Measurements from ENCODE around the gene CPLX1.
"Not testable (repeated sequence)": the region's sequence is repeated elsewhere in the genome, so short reads cannot be mapped to it uniquely, and the experiment has no call there.

Gene CPLX1

DNA sequence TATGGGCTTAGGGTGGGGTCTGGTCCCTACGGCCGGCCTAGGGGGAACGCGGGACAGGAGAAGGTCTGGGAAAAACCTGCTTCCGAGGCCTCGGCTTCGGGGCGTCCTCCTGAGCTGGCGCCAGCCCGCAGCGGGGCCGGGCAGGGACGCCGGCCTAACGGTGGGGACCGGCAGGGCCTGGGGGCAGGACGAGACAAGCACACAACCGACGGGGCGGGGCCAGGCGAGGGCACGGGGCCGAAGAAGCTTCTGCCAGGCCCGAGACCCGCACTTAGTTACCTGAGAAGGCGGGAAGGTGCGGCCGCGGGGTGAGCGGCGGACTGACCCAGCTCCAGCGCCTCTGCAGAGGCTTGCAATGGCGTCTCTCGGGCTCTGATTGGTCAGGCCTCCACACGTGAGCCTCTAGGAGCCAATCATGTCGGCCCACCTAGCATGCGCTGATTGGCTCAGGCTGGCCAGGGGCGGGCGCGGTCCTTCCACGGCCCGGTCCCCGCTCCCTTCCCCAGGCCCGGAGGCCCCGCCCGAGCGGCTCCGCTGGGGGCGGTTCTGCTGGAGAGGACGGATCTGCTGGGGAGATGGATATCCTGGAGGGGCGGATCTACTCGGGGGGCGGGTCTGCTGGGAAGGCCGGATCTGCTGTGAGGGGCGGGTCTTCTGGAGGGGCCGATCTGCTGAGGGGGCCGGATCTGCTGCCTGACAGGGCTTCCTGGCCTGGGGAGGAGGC lies 44.3 kb downstream of the CPLX1 start:
- peak; percentile 93 for DNase-seq (ENCODE audit: low read depth, low spot score)
- peak overlapping the region; percentile 85 for H3K27ac ChIP-seq

- DNase-seq (ENCODE audit: low read depth, low spot score), result no peak
- H3K27ac ChIP-seq, result peak overlapping the region; percentile 85
Observed at GRCh38 chr4:780716-781492, 45.0 kb downstream of the CPLX1 start.

DNA sequence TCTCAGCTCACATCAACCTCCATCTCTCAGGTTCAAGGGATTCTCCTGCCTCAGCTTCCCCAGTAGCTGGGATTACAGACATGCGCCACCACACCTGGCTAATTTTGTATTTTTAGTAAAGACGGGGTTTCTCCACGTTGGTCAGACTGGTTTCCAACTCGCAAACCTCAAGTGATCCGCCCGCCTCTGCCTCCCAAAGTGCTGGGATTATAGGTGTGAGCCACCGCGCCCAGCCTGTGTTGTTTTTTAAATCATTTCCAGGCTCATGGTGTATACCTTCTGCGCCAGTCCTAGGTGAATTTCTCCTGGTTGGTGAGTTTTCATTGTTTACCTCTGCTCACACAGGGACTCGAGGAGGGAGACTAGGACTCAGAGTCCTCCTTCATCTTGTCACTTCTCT lies 45.7 kb downstream of the CPLX1 start:
- DNase-seq (ENCODE audit: low read depth, low spot score), result not testable (repeated sequence)
- H3K27ac ChIP-seq, result peak overlapping the region; percentile 85

DNA sequence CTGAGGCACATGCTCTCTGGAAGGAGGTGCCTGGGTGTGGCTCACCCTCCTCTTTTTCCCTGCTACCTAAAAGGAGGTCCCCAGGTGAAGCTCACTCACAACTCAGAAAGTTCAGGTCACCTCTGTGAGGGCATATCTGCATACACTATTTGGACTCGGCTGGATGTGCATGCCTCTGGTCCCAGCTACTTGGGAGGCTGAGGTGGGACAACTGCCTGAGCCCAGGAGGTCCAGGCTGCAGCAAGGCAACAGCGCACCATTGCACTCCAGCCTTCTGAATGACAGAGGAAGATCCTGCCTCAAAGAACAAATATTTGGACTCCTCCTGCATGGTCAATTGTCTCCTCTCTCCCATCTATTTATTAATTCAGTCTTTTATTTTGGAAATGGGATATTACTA lies 46.4 kb downstream of the CPLX1 start:
- DNase-seq (ENCODE audit: low read depth, low spot score), result no peak
- H3K27ac ChIP-seq, result no peak overlapping the region

- H3K27ac ChIP-seq, result no peak overlapping the region
- no peak for DNase-seq (ENCODE audit: low read depth, low spot score)
Observed at GRCh38 chr4:777520-778262, 48.2 kb downstream of the CPLX1 start.

DNA sequence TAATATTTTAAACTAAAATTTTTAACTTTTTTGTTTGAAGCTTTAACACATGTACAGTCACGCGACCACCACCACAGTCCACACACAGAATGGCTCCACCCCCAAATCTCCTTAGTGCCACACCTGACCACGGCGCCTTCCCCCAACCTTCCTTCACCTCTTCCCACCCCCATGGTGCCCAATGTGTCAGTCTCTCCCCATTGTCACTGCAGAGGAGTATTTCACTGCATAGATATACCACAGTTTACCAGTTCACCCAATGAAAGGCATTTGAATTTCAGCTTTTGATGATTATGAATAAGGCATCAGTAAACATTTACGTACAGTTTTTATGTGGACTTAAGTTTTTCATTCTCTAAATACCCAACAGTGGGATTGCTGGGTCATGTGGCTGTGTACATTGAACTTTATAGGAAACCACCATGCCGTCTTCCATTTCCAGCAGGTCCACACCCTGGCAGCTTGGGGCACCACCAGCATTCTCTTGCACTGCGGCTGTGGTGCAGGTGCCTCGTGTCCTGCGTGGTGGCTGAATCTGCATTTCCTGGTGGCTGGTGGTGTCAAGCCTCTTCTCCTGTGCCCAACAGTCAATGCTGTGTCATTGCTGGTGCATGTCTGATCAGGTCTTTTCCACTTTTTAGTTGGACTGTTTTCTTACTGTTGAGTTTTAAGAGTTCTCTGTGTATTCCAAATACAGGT lies 49.0 kb downstream of the CPLX1 start:
- no peak overlapping the region for H3K27ac ChIP-seq
- no peak for DNase-seq (ENCODE audit: low read depth, low spot score)

DNA sequence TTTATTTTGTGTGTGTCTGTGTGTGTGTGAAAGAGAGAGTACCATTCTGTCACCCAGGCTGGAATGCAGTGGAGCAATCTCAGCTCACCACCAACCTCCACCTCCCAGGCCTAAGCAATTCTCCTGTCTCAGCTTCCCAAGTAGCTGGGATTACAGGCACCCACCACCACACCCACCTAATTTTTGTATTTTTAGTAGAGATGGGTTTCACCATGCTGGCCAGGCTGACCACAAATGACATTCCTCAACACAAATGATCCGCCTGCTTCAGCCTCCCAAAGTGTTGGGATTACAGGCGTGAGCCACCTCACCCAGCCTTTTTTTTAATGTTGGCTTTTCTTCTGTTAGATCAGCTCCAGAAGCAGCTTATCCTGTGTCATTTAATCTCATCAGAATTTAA lies 50.4 kb downstream of the CPLX1 start:
- DNase-seq (ENCODE audit: low read depth, low spot score); H3K27ac ChIP-seq: not testable (repeated sequence)

GRCh38 chr4:774419-775092 lies 51.4 kb downstream of the CPLX1 start:
- DNase-seq (ENCODE audit: low read depth, low spot score); H3K27ac ChIP-seq: not testable (repeated sequence)

DNA sequence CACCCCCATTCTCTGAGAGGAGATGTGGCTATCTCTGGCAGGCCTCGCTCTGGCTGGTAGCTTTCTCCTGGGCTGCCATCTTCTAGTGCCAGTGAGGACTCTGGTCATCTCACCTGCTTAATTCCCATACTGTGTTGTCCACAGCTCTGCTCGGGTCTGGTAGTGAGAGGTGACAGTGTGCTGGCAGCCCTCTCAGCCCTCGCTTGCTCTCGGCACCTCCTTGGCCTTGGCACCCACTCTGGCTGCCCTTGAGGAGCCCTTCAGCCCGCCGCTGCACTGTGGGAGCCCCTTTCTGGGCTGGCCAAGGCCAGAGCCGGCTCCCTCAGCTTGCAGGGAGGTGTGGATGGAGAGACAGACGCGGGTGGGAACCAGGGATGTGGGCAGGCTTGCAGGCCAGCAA lies 52.7 kb downstream of the CPLX1 start:
- no peak overlapping the region for H3K27ac ChIP-seq
- no peak for DNase-seq (ENCODE audit: low read depth, low spot score)

GRCh38 chr4:772776-773175 lies 53.2 kb downstream of the CPLX1 start:
- no peak overlapping the region for H3K27ac ChIP-seq
- no peak for DNase-seq (ENCODE audit: low read depth, low spot score)

GRCh38 chr4:772118-772517 lies 53.8 kb downstream of the CPLX1 start:
- H3K27ac ChIP-seq, result no peak overlapping the region
- no peak for DNase-seq (ENCODE audit: low read depth, low spot score)

DNA sequence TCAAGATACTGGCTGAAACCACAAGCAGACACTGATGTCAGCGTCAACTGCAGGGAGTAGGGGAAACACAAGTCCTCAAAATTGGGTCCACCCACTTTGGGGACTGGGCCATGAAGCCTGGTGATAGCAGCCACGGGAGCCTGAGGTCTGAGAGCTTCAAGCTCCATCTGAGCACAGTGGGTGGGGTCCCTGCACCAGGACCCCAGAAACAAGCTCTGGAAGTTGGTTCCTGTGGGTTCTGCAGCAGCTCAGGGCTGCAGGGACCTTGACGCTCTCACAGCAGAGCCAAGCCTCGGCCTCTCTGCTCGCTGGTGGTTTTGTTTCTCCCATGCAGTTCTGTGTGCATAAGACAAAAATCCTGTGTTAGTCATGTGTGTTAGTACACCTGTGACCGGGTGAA lies 54.5 kb downstream of the CPLX1 start:
- DNase-seq (ENCODE audit: low read depth, low spot score), result no peak
- no peak overlapping the region for H3K27ac ChIP-seq

DNA sequence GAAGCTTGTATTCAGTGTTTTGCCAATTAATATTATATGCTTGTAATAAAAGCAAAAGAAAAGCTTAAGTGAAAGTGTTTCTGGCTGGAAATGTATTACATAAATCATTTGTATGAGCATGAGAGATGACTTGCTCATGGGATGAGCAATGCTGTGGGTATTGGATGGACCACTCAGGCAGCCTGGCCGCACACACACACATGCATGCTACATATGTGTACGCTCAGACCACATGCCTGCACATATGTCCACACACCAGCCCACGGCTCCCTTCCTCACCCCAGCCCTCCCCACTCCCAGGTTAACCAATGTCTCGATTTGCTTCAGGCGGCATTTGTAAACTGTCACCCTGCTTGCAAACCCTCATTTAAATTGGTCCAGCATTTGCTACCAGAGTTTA lies 55.9 kb downstream of the CPLX1 start:
- no peak for DNase-seq (ENCODE audit: low read depth, low spot score)

GRCh38 chr4:769511-769910 lies 56.4 kb downstream of the CPLX1 start:
- H3K27ac ChIP-seq, result no peak overlapping the region
- no peak for DNase-seq (ENCODE audit: low read depth, low spot score)

More for the DNA sequence above, 55.9 kb downstream of the CPLX1 start:
- no peak overlapping the region for H3K27ac ChIP-seq

DNA sequence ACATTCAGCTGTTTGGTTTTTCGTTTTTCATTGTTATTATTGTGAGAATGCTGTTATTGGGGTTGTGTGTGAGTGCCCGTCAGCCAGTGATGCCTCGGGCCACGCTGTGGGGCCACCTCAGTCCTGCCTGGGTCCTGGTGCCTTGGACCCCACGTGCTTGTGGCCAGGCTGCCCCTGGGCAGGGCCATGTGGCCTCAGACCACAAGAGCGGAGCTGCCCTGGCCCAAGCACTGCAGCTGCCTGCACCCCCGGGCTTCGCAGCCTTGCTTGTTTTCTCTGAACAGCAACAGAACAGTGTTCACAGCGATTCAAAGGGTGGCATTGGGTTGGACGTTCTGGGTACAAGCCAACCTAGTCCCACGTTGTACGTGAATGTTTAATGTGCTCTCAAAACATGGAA lies 56.9 kb downstream of the CPLX1 start:
- no peak for DNase-seq (ENCODE audit: low read depth, low spot score)
- H3K27ac ChIP-seq, result no peak overlapping the region

- DNase-seq (ENCODE audit: low read depth, low spot score), result no peak
- H3K27ac ChIP-seq, result no peak overlapping the region
Observed at GRCh38 chr4:768076-768475, 57.9 kb downstream of the CPLX1 start.

GRCh38 chr4:766559-767283 lies 59.2 kb downstream of the CPLX1 start:
- H3K27ac ChIP-seq, result peak overlapping the region; percentile 41
- DNase-seq (ENCODE audit: low read depth, low spot score), result no peak

DNA sequence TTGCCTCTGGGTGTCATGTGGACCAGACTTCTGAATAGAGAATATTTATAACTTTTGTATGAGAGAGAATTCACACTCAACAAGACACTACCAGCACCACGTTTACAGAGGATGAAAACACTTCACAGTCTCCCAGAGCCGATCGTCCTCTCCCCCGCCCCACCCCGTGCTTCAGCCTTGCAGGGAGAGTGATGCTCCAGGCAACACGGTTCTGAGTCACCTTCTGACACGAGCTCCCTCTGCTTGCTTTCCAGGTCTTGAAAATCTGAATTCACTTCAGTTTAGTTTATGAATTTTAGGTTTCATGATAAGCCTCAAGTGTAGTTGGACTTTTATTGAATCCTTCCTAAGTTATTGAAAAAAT lies 59.8 kb downstream of the CPLX1 start:
- peak overlapping the region; percentile 41 for H3K27ac ChIP-seq

DNA sequence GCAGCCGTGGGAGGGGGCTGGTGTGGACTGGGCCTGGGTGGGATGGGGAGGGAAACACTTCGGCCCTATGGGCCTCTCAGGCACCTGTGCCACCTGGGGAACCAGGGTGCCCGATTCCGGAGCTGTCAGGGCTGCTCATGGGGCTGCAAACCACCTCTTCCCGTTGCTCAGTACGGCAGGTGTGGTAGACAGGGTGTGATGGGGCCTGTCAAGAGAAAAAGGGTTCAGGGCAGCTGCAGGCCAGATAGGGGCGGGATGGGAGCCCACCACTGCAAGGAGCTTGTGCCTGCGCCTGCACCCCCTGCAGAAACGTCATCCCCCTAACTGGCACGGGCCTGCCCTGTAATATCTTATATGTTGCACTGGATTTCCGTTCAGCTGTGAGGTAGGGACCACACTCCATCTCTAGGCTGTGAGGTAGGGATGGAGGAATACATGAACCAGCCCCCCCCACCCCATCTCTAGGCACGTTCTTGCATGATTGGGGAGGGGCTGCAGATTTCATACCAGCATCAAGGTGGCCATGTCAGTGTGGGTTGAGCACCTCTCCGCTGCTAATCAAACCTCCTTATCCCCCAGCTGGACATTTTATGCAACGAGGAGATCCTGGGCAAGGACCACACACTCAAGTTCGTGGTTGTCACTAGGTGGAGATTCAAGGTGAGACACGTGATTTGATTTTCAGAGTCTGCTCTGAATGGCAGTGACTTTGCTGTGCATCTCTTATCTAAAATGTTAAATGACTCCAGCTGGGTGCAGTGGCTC lies 61.3 kb downstream of the CPLX1 start:
- no peak overlapping the region for H3K27ac ChIP-seq
- DNase-seq (ENCODE audit: low read depth, low spot score), result no peak

More for the DNA sequence above, 59.8 kb downstream of the CPLX1 start:
- DNase-seq (ENCODE audit: low read depth, low spot score), result peak; percentile 29

All from epithelial cell of prostate (primary cell).